Stimulated activated naive CD4-positive, alpha-beta T cell treated with Interleukin-2 at 50 U/mL for 16 hours (primary cell): ENCODE data around the gene NCKAP5L.
"Not testable (repeated sequence)": the region's sequence is repeated elsewhere in the genome, so short reads cannot be mapped to it uniquely, and the experiment has no call there.

Experiments
- DNase-seq: peaks from one replicate; lab custom pipeline; 2025; lab: John Stamatoyannopoulos, UW

Gene NCKAP5L

GRCh38 chr12:49864798-49865090, 36.5 kb upstream of the NCKAP5L start:
- no peak for DNase-seq

GRCh38 chr12:49863946-49864797, 36.0 kb upstream of the NCKAP5L start:
- no peak for DNase-seq

DNA sequence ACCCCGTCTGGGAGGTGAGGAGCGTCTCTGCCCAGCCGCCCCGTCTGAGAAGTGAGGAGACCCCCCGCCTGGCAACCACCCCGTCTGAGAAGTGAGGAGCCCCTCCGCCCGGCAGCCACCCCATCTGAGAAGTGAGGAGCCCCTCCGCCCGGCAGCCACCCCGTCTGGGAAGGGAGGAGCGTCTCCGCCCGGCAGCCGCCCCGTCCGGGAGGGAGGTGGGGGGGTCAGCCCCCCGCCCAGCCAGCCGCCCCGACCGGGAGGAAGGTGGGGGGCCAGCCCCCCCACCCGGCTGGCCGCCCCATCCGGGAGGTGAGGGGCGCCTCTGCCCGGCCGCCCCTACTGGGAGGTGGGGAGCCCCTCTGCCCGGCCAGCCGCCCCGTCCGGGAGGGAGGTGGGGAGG, 32.7 kb upstream of the NCKAP5L start:
- not testable (repeated sequence) for DNase-seq

- DNase-seq = not testable (repeated sequence)
Observed at GRCh38 chr12:49855890-49856289, 27.7 kb upstream of the NCKAP5L start.

DNA sequence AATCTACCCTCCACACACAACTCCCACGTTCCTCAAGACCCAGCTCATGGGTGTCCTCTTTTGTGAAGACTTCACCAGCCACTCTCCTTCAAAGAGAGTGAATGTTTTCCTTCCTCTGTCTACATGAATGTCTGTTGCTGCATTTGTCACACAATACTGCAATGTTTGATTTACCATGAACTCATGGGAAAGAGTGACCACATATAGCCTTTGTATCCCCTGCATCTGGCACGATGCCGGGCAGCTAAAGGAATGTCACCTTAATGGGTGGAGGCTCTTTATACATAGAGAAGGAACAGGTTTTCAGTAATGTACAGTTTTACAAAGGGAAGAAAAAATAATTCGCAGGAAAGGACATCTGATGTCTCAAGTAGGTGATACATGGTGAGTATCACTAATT, 26.8 kb upstream of the NCKAP5L start:
- DNase-seq = no peak

DNA sequence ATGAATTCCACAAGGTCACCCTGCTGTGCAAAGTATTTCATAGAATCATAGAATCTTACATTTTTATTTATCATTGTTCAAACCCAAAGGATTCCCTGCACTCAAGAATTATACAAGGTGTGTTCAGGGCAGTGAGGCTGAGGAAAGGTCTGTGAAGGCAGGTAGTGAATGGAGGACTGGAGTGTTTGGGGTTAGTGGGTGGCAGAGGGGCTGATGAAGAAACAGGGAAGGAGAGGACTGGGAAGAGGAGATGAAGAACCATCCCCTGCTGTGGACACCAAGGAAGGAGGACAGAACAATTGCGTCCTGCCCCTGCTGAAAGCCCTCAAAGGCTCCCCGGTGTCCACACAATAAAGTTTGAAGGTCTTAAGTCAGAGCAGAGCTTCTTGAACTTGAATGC, 25.5 kb upstream of the NCKAP5L start:
- DNase-seq = no peak

- DNase-seq = no peak
Observed at GRCh38 chr12:49847161-49847560, 18.9 kb upstream of the NCKAP5L start.

- DNase-seq = no peak
Observed at GRCh38 chr12:49846032-49846431, 17.8 kb upstream of the NCKAP5L start.

DNA sequence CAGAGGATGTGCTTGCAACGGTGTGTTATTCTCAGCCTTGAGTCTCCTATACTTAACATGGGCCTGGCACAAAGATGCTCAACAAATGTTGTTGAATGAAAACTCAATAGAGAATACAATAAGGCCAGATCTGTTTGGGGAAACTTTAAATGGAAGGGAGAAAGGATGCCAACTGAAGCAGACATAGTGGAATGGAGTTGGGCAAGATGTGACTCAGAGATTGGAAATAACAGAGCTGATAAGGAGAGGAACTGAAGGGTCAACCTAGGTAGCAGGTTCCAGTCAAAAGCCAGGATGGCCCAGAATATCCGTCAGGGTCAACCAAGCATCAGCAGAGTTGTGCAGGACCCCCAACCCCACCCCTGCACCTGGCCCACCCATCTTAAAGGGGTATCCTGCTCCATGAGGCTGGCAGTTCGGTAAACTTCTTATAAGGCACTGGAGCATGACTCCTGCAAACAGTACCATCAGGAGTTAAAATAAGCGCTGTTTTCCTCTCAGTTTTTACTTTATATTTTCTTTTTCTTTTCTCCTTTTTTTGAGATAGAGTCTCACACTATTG, 15.7 kb upstream of the NCKAP5L start:
- DNase-seq = no peak

DNA sequence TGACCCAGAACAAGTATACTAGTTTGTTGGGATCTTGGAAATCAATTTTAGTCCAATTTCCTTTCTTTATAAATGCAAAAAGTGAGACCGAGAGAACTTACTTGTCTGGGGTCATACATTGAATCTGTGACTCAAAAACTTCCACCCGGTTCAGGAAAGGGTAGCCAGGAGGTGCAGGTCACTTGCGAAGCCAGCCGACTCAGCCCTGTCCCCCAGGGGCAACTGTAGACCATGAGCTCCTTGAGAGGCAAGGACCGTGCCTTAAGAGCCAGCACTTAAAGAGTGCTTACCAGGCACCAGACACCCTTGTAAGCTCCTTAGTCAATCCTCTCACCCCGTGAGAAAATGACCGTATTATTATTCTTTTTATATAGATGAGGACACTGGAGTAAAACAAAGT, 15.2 kb upstream of the NCKAP5L start:
- DNase-seq = no peak

- DNase-seq = peak; percentile 92
Observed at GRCh38 chr12:49842519-49843352, 14.5 kb upstream of the NCKAP5L start, which contains the start of gene BCDIN3D. Gene BCDIN3D (minus strand): TSS chr12:49843106. CDS start chr12:49843087, 19 bp downstream.

GRCh38 chr12:49838973-49839633, 10.9 kb upstream of the NCKAP5L start:
- DNase-seq = no peak

DNA sequence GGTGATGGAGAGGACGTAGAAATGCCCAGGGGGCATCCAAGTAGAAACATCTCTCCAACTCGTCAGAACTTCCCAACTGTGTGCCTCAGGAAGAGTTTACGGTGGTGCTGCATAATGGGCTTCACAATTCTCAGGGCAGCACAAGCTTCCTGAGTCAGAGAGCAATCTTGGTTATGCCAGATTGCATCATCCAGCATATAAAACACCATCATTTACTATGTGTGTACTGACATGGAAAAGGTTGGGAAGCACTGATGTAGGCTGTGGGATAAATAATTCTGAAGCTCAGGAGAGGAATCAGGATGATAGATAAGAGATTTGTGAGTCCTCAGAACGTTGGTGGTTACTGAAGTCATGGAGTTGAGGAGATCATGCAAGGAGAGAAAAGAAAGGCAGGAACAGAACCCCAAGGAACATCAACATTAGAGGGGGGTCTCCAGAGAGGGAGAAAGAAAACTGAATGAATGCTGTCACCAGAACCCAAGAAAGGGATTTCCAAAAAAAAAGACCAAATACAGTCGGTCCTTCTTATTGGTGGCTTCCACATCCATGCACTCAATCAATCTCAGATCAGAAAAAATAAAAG, 4.7 kb upstream of the NCKAP5L start:
- DNase-seq = no peak

- no peak for DNase-seq
Observed at GRCh38 chr12:49831717-49832116, 3.5 kb upstream of the NCKAP5L start.

DNA sequence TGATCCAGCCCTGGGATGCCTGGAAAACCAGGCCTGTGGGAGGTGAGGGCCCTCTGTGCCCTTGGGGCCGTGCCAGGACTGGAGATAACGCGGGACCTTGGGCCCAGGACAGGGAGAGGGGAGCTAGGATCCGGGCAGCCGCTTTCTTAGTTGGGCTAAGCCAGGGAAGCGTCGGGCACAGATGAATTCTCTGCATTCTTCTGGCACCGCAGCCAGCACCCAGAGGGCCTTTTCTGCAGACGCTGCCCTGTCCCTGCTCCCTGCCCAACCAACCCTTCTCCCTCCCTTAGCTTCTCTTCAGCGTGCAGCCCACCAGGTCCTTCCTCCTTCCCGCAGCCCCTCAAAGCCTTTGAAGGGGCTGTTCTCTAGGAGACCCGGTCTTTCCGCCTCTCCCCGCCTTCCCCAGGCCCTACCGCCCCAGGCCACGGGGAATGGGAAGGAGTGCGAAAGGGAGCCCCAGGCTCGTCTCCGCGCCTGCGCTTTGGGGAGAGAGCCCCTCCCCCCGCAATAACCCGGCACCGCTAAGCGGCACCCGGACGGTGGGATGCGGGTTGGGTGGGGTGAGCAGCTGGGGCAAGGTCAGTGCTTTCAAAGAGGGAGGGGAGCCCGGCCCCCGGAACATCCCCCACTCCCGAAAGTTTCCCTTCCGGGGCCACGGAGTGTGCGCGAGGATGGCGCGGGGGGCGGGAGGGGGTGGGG, 663 bp downstream of the NCKAP5L start:
- DNase-seq = no peak

GRCh38 chr12:49827051-49827400, 1.2 kb downstream of the NCKAP5L start:
- no peak for DNase-seq

GRCh38 chr12:49825971-49826421, 2.2 kb downstream of the NCKAP5L start:
- DNase-seq = no peak

- DNase-seq = no peak
Observed at GRCh38 chr12:49825360-49825970, 2.7 kb downstream of the NCKAP5L start.

DNA sequence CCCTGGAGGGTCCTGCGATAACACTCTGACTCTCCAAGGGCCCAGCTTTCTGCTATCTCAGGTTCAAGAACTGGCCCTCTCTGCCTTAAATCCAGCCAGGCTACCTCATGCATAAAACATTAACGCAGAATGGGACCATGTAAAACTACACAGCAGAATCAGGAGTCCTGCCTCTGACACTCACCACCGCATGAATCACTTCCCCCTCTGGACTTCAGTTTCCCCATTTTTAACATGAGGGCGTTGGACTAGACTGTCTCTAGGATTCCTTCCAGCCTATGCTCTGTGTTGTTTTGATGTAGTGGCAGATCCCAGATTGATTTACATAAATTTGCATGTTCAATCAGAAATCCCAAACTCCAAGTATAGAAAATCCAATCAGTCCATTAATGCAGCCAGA, 3.3 kb downstream of the NCKAP5L start:
- DNase-seq = no peak

DNA sequence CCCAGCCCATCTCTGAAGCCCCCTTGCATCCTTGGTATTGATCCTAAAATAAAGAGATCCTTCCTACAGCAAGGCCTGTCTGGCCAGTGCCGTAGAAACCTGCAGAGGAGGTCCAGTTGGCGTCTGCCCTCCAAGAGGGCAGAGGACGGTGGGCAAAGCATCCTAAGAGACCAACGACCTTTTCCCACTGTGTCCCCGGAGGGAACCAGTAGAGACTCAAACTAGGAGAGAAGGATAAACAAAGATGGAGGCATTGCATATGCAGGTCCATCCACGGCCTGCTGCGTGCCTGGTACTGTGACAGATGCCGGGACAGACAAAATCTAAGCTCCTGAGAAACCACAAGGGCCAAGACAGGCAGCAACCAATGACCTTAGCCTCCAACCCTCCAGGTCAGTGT, 3.8 kb downstream of the NCKAP5L start:
- no peak for DNase-seq

- no peak for DNase-seq
Observed at GRCh38 chr12:49823951-49824350, 4.3 kb downstream of the NCKAP5L start.
